PC-9 (cell line): ENCODE results near the gene PSMA7. TPM values are rescaled to one million over a fixed set of nuclear protein-coding genes. Genes with fewer than 3 reads are reported as not detected.

Experiments
- BruUV-seq: library from RNA; stranded (reverse); fragments of 400-500 nt; replicated peaks from 2 replicates; lab custom pipeline; 2021; lab: Mats Ljungman, UMichigan
- CTCF ChIA-PET: fragments of 300-600 bp; sonication (Branson Sonifier 250); formaldehyde crosslinking; loops from one replicate; lab custom pipeline; 2022; ENCODE audit warnings: antibody characterized with exemption; lab: Charles Lee
- POLR2A ChIA-PET: fragments of 300-600 bp; sonication (Branson Sonifier 250); formaldehyde crosslinking; loops from one replicate; lab custom pipeline; 2022; ENCODE audit warnings: antibody characterized with exemption; ENCODE audit not compliant: unreplicated experiment; lab: Charles Lee
- DNase-seq, 2 experiments: peaks; one replicate each; pipeline versions ENCODE4 v3.0.0 to v3.0.0-alpha.2; 2015 to 2022; ENCODE audit warnings: mixed read lengths in 1 of 2
- H2AFZ ChIP-seq: fragments of 200-600 bp; sonication (generic); 2 replicates; pipeline ENCODE4 v1.8.1; 2017; ENCODE audit warnings: antibody characterized with exemption
- H3F3A ChIP-seq: fragments of 200-600 bp; sonication (generic); 2 replicates; pipeline ENCODE4 v1.8.1; 2017; ENCODE audit warnings: antibody characterized with exemption, mild to moderate bottlenecking, low read depth; ENCODE audit not compliant: insufficient read depth
- H3K27ac ChIP-seq: fragments of 200-600 bp; sonication (generic); 2 replicates; pipeline ENCODE4 v1.6.1; 2016; ENCODE audit warnings: mixed run types
- H3K27me3 ChIP-seq: fragments of 200-600 bp; sonication (generic); 2 replicates; pipeline ENCODE4 v1.6.1; 2016; ENCODE audit warnings: low read depth, mixed run types; ENCODE audit not compliant: insufficient read depth
- H3K36me3 ChIP-seq: fragments of 200-600 bp; sonication (generic); 2 replicates; pipeline ENCODE4 v1.6.1; 2016; ENCODE audit warnings: low read depth, mixed run types
- H3K4me1 ChIP-seq: fragments of 200-600 bp; sonication (generic); replicated peaks from 2 replicates; pipeline ENCODE4 v1.6.1; 2016; ENCODE audit warnings: mixed run types; ENCODE audit not compliant: insufficient read depth
- H3K4me2 ChIP-seq: fragments of 200-600 bp; sonication (generic); 2 replicates; pipeline ENCODE4 v1.6.1; 2017; ENCODE audit warnings: mixed run types
- H3K4me3 ChIP-seq: fragments of 200-600 bp; sonication (generic); 2 replicates; pipeline ENCODE4 v1.6.1; 2016; ENCODE audit warnings: mixed run types
- H3K79me2 ChIP-seq: fragments of 200-600 bp; sonication (generic); 2 replicates; pipeline ENCODE4 v1.6.1; 2017; ENCODE audit warnings: low read depth, mixed run types
- H3K9me2 ChIP-seq: fragments of 200-600 bp; sonication (generic); 2 replicates; pipeline ENCODE4 v1.8.1; 2017; ENCODE audit warnings: mild to moderate bottlenecking; ENCODE audit not compliant: insufficient read depth
- H3K9me3 ChIP-seq: fragments of 200-600 bp; sonication (generic); 2 replicates; pipeline ENCODE4 v1.8.1; 2016; ENCODE audit warnings: low read depth; ENCODE audit not compliant: insufficient read depth
- H4K20me1 ChIP-seq: fragments of 200-600 bp; sonication (generic); 2 replicates; pipeline ENCODE4 v1.8.1; 2017; ENCODE audit not compliant: insufficient read depth
- CTCF ChIP-seq: fragments of 200-600 bp; sonication (generic); conservative IDR thresholded peaks from 2 replicates; pipeline ENCODE4 v1.6.1; 2017; ENCODE audit warnings: mixed run types, antibody characterized with exemption, mild to moderate bottlenecking, moderate library complexity
- EZH2 ChIP-seq: fragments of 200-600 bp; sonication (generic); IDR thresholded peaks from 2 replicates; pipeline ENCODE4 v1.8.0; 2017; ENCODE audit warnings: antibody characterized with exemption, low read depth
- intact Hi-C: fragments of 100-400 bp; cut with micrococcal nuclease; formaldehyde crosslinking; loops from one replicate; pipeline ENCODE4 v1.10.0; 2022; ENCODE audit not compliant: unreplicated experiment
- total RNA-seq: library from RNA; stranded (reverse); gene quantifications from 2 replicates; pipeline ENCODE4 v1.2.3, GENCODE V29; 2021

Gene PSMA7
- total RNA-seq, 1 experiment from 2014 or later, result 391 TPM

GRCh38 chr20:62171245-62171644, 28.1 kb upstream of the PSMA7 start:
- intact Hi-C loops, result no loop called here
- Histone ChIP-seq H3K4me1 (no peaks in the 10 kb centered on the region), H3K9me3 (no peaks in the 10 kb centered on the region), H3K27me3 (no peaks in the 10 kb centered on the region), H2AFZ (no peak overlapping the region), H4K20me1 (no peaks in the 10 kb centered on the region), H3K79me2 (no peaks in the 10 kb centered on the region), H3K9me2 (no peaks in the 10 kb centered on the region), H3K36me3 (no peaks in the 10 kb centered on the region), H3K4me2 (no peak overlapping the region), H3K27ac (no peak overlapping the region), H3K4me3 (no peak overlapping the region), H3F3A (peaks cover 4% of the 10 kb centered on the region)
- ChIA-PET CTCF (no interaction called here), POLR2A (no interaction called here)
- TF ChIP-seq EZH2 (no peak), CTCF (no peak)
- no peak for DNase-seq
- BruUV-seq, result no TSS peak

DNA sequence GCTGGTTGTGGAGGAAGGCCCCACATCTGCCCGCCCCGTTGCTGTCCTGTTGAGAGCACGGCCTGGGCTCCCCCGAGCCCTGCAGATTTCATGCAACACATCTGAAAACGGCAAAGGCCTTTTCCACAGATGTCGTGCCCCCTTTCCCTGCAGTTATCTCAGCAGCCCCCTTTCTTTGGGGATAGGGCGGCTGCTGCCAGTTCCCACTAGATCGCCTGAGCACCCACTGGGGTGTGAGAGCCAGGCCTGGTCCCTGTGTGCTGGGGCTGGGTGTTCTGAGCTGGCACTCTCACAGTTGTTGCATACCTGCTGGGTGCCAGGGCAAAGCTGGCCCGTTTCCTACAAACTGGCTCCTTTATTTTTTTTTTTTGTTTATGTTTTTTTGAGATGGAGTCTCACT, 27.3 kb upstream of the PSMA7 start:
- Histone ChIP-seq H3K4me3 (no peak overlapping the region), H3K4me1 (no peaks in the 10 kb centered on the region), H4K20me1 (no peaks in the 10 kb centered on the region; the same call in 1 of the 2 replicates), H3K4me2 (no peak overlapping the region), H3K9me3 (no peaks in the 10 kb centered on the region), H3K36me3 (no peaks in the 10 kb centered on the region), H3K27ac (no peak overlapping the region), H3K27me3 (no peaks in the 10 kb centered on the region), H3K9me2 (no peaks in the 10 kb centered on the region), H3K79me2 (no peaks in the 10 kb centered on the region), H3F3A (peaks cover 4% of the 10 kb centered on the region), H2AFZ (no peak overlapping the region)
- CTCF ChIA-PET, result no interaction called here
- BruUV-seq, result no TSS peak
- TF ChIP-seq EZH2, result no peak
- TF ChIP-seq CTCF, result no peak
- DNase-seq, result no peak
- POLR2A ChIA-PET, result no interaction called here
- intact Hi-C loops, result no loop called here

- Histone ChIP-seq H2AFZ (no peak overlapping the region), H3K9me3 (no peaks in the 10 kb centered on the region), H3K36me3 (no peaks in the 10 kb centered on the region), H4K20me1 (no peaks in the 10 kb centered on the region; the same call in 1 of the 2 replicates), H3K27ac (no peak overlapping the region), H3K27me3 (no peaks in the 10 kb centered on the region), H3F3A (peaks cover 4% of the 10 kb centered on the region), H3K4me3 (no peak overlapping the region), H3K9me2 (no peaks in the 10 kb centered on the region), H3K79me2 (no peaks in the 10 kb centered on the region), H3K4me1 (no peaks in the 10 kb centered on the region), H3K4me2 (no peak overlapping the region)
- intact Hi-C loops, result no loop called here
- BruUV-seq, result no TSS peak
- CTCF ChIA-PET, result no interaction called here
- TF ChIP-seq EZH2, result no peak
- no peak for TF ChIP-seq CTCF
- POLR2A ChIA-PET, result no interaction called here
- DNase-seq, result no peak
Observed at GRCh38 chr20:62168890-62169435, 25.8 kb upstream of the PSMA7 start.
